Mucosa of descending colon (tissue), 3 donors: Measurements from ENCODE around the gene VASN. TPM values are rescaled to one million over a fixed set of nuclear protein-coding genes. Genes with fewer than 3 reads are reported as not detected.

Experiments used
- ATAC-seq: fragments of 200-7000 bp; cut with Tn5 transposase; one replicate; pipeline ENCODE4 v1.9.1; 2020; ENCODE audit warnings: mild to moderate bottlenecking, moderate library complexity
- DNase-seq, 3 donors: peaks; one replicate each; pipeline ENCODE4 v3.0.0-alpha.2; 2020
- H3K36me3 ChIP-seq: fragments of 200-600 bp; one replicate; pipeline ENCODE4 v1.8.0; 2021; ENCODE audit warnings: low read depth, mild to moderate bottlenecking
- H3K4me1 ChIP-seq: fragments of 200-600 bp; one replicate; pipeline ENCODE4 v1.8.0; 2021; ENCODE audit warnings: low read depth, mild to moderate bottlenecking
- H3K4me3 ChIP-seq: fragments of 200-600 bp; one replicate; pipeline ENCODE4 v1.8.0; 2021; ENCODE audit warnings: mild to moderate bottlenecking
- H3K9me3 ChIP-seq: fragments of 200-600 bp; one replicate; pipeline ENCODE4 v1.8.0; 2021; ENCODE audit warnings: mild to moderate bottlenecking
- intact Hi-C, 2 donors: fragments of 100-400 bp; cut with DNase I in 1 of 2; cut with micrococcal nuclease in 1 of 2; formaldehyde crosslinking; loops; one replicate each; pipeline versions ENCODE4 v1.11.0 to v1.11.1; 2022; cut with DNase I, micrococcal nuclease
- total RNA-seq, 3 donors: library from RNA; stranded (reverse); fragmentation: NEBNext Ultra II Directional in 2 of 3; extraction: Animal tissue kit (Norgen Biotek cat#: 25700) in 2 of 3; gene quantifications; one replicate each; pipeline versions ENCODE4 v1.2.1 to v1.2.4, GENCODE V29; 2021 to 2023
- TF ChIP-seq, protein P1 (sequence below): fragments of 200-600 bp; IDR thresholded peaks from one replicate; pipeline ENCODE4 v1.8.0; 2022; ENCODE audit warnings: antibody characterized with exemption, mild to moderate bottlenecking
- donor health status: DM: no; HTN: no; CAD: no; lungs with moderate emphysema.
- donor health status: DM: no; HTN: no; CAD: no.
- donor health status: DM: no; HTN: yes; CAD: no.

The VASN gene
- total RNA-seq, 3 donors from 2014 or later, result 0.93 to 8.4 (median 5.1) TPM

DNA sequence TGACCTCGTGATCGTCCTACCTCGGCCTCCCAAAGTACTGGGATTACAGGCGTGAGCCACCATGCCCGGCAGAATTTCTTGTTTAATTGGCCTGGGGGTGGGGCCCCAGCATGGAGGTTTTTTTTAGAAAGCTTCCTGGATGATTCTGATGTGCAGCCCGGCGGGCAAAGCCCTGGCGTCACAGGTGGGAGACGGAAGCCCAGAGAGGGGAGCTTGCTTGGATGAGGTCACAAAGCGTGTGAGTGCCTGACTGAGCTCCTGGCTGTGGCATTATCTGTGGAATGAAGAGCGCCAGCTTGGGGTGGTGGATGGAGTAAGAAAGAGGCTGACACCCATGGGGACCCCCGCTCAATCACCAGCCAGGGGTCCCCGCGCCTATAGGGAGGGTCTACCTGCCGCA lies 4.1 kb downstream of the VASN start:
- no peak for ATAC-seq
- H3K4me3 ChIP-seq, result no peak overlapping the region
- H3K4me1 ChIP-seq, result peaks cover 9% of the 10 kb centered on the region

GRCh38 chr16:4376126-4376892 lies 4.7 kb downstream of the VASN start:
- peak; percentile 18 for ATAC-seq
- Histone ChIP-seq H3K9me3 (no peaks in the 10 kb centered on the region), H3K4me1 (peaks cover 9% of the 10 kb centered on the region), H3K4me3 (no peak overlapping the region), H3K36me3 (no peaks in the 10 kb centered on the region)
- peak; percentile 55 to 81 (median 76) for DNase-seq
- TF ChIP-seq, protein P1, sequence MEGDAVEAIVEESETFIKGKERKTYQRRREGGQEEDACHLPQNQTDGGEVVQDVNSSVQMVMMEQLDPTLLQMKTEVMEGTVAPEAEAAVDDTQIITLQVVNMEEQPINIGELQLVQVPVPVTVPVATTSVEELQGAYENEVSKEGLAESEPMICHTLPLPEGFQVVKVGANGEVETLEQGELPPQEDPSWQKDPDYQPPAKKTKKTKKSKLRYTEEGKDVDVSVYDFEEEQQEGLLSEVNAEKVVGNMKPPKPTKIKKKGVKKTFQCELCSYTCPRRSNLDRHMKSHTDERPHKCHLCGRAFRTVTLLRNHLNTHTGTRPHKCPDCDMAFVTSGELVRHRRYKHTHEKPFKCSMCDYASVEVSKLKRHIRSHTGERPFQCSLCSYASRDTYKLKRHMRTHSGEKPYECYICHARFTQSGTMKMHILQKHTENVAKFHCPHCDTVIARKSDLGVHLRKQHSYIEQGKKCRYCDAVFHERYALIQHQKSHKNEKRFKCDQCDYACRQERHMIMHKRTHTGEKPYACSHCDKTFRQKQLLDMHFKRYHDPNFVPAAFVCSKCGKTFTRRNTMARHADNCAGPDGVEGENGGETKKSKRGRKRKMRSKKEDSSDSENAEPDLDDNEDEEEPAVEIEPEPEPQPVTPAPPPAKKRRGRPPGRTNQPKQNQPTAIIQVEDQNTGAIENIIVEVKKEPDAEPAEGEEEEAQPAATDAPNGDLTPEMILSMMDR, result no peak
- intact Hi-C loops, result no loop called here

More for the DNA sequence above, 4.1 kb downstream of the VASN start:
- TF ChIP-seq, protein P1, result no peak
- intact Hi-C loops, result no loop called here
- Histone ChIP-seq H3K36me3 (no peaks in the 10 kb centered on the region), H3K9me3 (no peaks in the 10 kb centered on the region)
- no peak for DNase-seq

DNA sequence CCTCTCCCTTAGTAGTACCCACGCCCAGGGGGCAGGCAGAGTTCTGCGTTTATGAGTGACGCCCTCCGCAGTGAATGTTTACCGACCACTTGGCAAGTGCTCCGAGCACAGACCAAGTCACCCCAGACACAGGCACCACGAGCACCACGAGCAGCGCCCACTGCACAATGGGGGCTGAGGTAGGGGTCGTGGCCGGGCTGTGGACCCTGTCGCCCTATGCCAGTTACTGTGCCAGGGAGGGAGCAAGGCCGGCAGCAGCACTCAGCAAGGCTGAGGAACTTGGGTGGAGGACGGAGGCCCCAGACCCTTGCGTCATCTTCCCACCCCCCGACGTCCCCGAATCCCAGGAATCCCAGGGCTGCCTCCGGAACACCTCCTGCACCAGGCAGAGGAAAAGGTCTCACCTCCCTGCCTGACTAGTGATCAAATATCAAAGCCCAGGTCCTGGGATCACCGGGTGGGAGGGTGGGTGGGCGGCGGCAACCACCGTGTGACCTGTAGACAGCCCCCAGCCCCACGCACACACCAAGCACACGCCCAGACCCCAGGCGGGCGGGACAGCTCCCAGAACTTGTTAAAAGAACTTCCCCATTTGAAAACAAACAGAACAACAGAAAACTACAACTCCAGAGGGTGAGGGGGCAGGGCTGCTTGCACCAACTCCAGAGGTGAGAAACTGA lies 5.4 kb downstream of the VASN start:
- no peak for ATAC-seq
- no peaks in the 10 kb centered on the region for H3K9me3 ChIP-seq
- peaks cover 9% of the 10 kb centered on the region for H3K4me1 ChIP-seq
- H3K4me3 ChIP-seq, result no peak overlapping the region
- no peak for DNase-seq
- intact Hi-C loops, result no loop called here
- H3K36me3 ChIP-seq, result no peaks in the 10 kb centered on the region
- TF ChIP-seq, protein P1, result no peak

DNA sequence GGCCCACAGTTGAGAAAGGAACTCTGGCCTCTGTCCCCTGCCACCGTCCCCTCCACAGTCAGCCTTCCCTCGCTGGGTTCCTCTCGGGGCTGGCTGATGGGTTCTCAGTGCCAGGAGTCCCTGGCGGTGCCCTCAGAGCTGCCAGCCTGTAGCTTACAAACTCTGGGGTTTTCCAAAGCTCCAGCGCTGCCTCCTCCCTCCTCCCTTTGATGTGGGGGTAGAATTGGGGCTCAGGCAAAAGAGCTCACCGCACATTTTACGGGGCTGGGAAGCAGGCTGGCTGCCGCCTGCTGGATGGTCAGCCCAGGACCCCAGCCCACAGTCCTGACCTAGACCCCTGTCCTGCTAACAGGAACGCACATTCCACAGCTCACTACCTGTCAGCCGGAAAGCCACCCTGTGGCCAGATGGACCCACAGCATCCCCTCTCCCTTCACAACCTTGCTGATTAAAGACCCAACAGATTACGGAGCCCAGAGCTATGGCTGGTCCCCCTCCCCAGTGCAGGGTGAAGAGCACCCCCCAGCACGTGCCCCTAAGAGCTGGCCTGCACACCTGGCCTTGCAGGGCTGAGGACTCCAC lies 6.0 kb downstream of the VASN start:
- peaks cover 2% of the 10 kb centered on the region for H3K4me1 ChIP-seq
- intact Hi-C loops, result no loop called here
- no peak overlapping the region for H3K4me3 ChIP-seq
- no peaks in the 10 kb centered on the region for H3K9me3 ChIP-seq
- DNase-seq (no peak), ATAC-seq (no peak)
- TF ChIP-seq, protein P1, result no peak
- no peaks in the 10 kb centered on the region for H3K36me3 ChIP-seq

GRCh38 chr16:4378161-4378666 lies 6.6 kb downstream of the VASN start:
- TF ChIP-seq, protein P1, result no peak
- H3K36me3 ChIP-seq, result no peaks in the 10 kb centered on the region
- no peaks in the 10 kb centered on the region for H3K9me3 ChIP-seq
- ATAC-seq, result no peak
- intact Hi-C loops, result no loop called here
- no peaks in the 10 kb centered on the region for H3K4me1 ChIP-seq
- no peak overlapping the region for H3K4me3 ChIP-seq
- DNase-seq, result peak in 1 of 3 donors; percentile 62
